MCF 10A (cell line): ENCODE measurements around the gene TOPAZ1. TPM values are rescaled to one million over a fixed set of nuclear protein-coding genes. Genes with fewer than 3 reads are reported as not detected.

Source experiments
- BruUV-seq: library from RNA; stranded (reverse); fragments of 400-500 nt; replicated peaks from 2 replicates; lab custom pipeline; 2021; lab: Mats Ljungman, UMichigan
- CTCF ChIA-PET: fragments of 300-600 bp; sonication (Branson Sonifier 250); formaldehyde crosslinking; extraction: SDS; loops from one replicate; lab custom pipeline; 2021; ENCODE audit warnings: antibody characterized with exemption, inconsistent platforms; lab: Yijun Ruan, JAX
- POLR2A ChIA-PET: fragments of 300-600, 350-650 bp; sonication (Branson Sonifier 250); formaldehyde crosslinking; extraction: SDS; loops from one replicate; lab custom pipeline; 2020; ENCODE audit warnings: antibody characterized with exemption, inconsistent platforms; lab: Yijun Ruan, JAX
- DNase-seq: peaks from one replicate; pipeline ENCODE4 v3.0.0-alpha.2; 2018; ENCODE audit not compliant: unreplicated experiment
- H3K27ac Mint-ChIP-seq: one replicate; pipeline ENCODE4 v1.8.0; 2022; ENCODE audit warnings: mild to moderate bottlenecking, low read depth, mixed read lengths; ENCODE audit not compliant: unreplicated experiment
- H3K27me3 Mint-ChIP-seq: one replicate; pipeline ENCODE4 v1.8.0; 2022; ENCODE audit warnings: mixed read lengths; ENCODE audit not compliant: insufficient read depth, unreplicated experiment
- H3K36me3 Mint-ChIP-seq: one replicate; pipeline ENCODE4 v1.8.0; 2022; ENCODE audit warnings: mild to moderate bottlenecking, moderate library complexity, mixed read lengths; ENCODE audit not compliant: insufficient read depth, unreplicated experiment
- H3K4me1 Mint-ChIP-seq: one replicate; pipeline ENCODE4 v1.8.0; 2022; ENCODE audit warnings: mixed read lengths; ENCODE audit not compliant: insufficient read depth, unreplicated experiment
- H3K4me3 Mint-ChIP-seq: one replicate; pipeline ENCODE4 v1.8.0; 2022; ENCODE audit warnings: mild to moderate bottlenecking, moderate library complexity, mixed read lengths; ENCODE audit not compliant: unreplicated experiment
- H3K9me3 Mint-ChIP-seq: one replicate; pipeline ENCODE4 v1.8.0; 2022; ENCODE audit warnings: mixed read lengths; ENCODE audit not compliant: unreplicated experiment
- intact Hi-C: fragments of 100-400 bp; cut with micrococcal nuclease; formaldehyde crosslinking; loops from 2 replicates; pipeline ENCODE4 v1.14.1; 2022
- total RNA-seq: library from RNA; stranded (reverse); gene quantifications from 2 replicates; pipeline ENCODE4 v1.2.3, GENCODE V29; 2022
- TF ChIP-seq, protein P1 (sequence below): fragments of 200-600 bp; IDR thresholded peaks from one replicate; pipeline ENCODE4 v1.8.0; 2022; ENCODE audit warnings: antibody characterized with exemption, mild to moderate bottlenecking; ENCODE audit not compliant: unreplicated experiment

Gene TOPAZ1
- total RNA-seq, 1 experiment from 2014 or later: not detected

DNA sequence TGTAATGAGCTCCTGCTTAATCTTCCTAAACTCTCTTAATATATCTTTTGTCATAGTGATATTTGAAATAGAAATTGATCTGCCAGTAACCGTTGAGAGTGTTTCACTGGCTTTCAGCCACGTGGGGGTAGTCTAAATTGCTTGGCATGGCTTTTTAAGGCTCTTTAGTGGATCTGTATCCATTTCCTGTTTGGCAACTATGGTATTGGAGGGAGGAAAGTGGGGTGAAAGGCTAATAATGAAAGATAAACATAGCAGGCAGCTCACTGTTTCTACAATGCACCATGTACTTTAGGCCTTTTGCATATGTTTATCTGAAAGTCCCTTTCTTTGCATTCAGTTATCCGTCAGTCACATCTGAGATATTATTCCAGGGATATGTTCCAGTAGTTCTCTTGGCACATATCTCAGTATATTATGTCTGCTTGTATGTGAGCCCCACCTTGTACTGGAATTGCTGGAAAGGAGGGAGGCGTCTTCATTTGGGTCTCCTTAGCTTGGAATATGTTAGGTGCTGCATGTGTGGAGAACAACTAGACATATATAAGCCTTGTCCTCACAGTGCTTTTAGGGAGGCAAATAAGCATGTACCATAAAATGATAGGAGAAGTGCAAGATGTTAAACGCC, 10.8 kb downstream of the TOPAZ1 start:
- peaks cover 12% of the 10 kb centered on the region for H3K9me3 Mint-ChIP-seq
- no peak overlapping the region for H3K27ac Mint-ChIP-seq
- H3K36me3 Mint-ChIP-seq: no peaks in the 10 kb centered on the region
- no TSS peak for BruUV-seq
- no peak for DNase-seq
- intact Hi-C loops: no loop called here
- POLR2A ChIA-PET: interaction anchor here (0.7 to 1.0 kb wide), 2 partner anchors 9 to 26 kb away, joined by 3 to 4 read pairs; no protein-coding TSS in a partner anchor
- no peaks in the 10 kb centered on the region for H3K4me1 Mint-ChIP-seq
- H3K4me3 Mint-ChIP-seq: no peak overlapping the region
- TF ChIP-seq, protein P1, sequence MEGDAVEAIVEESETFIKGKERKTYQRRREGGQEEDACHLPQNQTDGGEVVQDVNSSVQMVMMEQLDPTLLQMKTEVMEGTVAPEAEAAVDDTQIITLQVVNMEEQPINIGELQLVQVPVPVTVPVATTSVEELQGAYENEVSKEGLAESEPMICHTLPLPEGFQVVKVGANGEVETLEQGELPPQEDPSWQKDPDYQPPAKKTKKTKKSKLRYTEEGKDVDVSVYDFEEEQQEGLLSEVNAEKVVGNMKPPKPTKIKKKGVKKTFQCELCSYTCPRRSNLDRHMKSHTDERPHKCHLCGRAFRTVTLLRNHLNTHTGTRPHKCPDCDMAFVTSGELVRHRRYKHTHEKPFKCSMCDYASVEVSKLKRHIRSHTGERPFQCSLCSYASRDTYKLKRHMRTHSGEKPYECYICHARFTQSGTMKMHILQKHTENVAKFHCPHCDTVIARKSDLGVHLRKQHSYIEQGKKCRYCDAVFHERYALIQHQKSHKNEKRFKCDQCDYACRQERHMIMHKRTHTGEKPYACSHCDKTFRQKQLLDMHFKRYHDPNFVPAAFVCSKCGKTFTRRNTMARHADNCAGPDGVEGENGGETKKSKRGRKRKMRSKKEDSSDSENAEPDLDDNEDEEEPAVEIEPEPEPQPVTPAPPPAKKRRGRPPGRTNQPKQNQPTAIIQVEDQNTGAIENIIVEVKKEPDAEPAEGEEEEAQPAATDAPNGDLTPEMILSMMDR: no peak
- H3K27me3 Mint-ChIP-seq: no peaks in the 10 kb centered on the region
- CTCF ChIA-PET: interaction anchor here (0.5 to 2.9 kb wide), 7 partner anchors 11 to 715 kb away, joined by 3 to 10 read pairs (median 3); partner anchors contain the start of gene TOPAZ1

DNA sequence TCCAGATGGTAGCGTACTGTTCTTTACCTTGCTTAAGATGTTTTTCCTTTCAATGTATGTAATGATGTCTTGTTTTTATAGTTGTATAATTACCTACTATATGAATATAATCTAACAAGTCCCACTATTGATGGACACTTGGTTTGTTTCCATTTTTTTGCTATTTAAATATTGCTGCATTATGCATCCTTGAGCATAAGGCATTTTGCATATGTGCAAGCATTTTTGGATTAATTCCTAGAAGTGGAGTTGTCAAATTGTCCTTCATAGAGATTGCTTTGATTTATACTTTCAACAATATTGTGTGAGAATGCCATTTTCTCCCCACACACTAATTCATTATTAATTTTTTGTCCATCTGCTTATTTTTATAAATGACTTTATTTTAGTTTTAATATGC, 17.7 kb downstream of the TOPAZ1 start:
- Mint-ChIP-seq H3K4me3 (no peak overlapping the region), H3K4me1 (no peaks in the 10 kb centered on the region), H3K27me3 (no peaks in the 10 kb centered on the region), H3K36me3 (no peaks in the 10 kb centered on the region), H3K9me3 (no peaks in the 10 kb centered on the region), H3K27ac (no peak overlapping the region)
- TF ChIP-seq, protein P1: no peak
- ChIA-PET CTCF (no interaction called here), POLR2A (no interaction called here)
- DNase-seq: no peak
- intact Hi-C loops: no loop called here
- no TSS peak for BruUV-seq

DNA sequence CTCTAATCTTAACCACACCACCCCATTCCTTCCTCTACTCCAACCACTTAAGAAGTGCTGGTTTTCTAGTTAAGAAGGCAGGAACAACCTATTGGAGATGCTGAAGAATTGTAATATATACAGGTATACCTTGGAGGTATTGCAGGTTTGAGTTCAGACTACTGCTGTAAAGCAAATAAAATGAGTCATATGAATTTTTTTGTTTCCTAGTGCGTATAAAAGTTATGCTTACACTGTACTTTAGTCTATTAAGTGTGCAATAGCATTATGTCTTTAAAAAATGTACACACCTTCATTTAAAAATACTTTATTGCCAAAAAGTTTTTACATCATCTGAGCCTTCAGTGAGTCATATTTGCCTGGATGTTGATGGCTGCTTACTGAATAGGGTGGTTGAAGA, 22.5 kb downstream of the TOPAZ1 start:
- ChIA-PET POLR2A (interaction anchor here (0.8 kb wide), 1 partner anchor 26 kb away, joined by 3 read pairs; no protein-coding TSS in a partner anchor), CTCF (no interaction called here)
- DNase-seq: peak; percentile 6

DNA sequence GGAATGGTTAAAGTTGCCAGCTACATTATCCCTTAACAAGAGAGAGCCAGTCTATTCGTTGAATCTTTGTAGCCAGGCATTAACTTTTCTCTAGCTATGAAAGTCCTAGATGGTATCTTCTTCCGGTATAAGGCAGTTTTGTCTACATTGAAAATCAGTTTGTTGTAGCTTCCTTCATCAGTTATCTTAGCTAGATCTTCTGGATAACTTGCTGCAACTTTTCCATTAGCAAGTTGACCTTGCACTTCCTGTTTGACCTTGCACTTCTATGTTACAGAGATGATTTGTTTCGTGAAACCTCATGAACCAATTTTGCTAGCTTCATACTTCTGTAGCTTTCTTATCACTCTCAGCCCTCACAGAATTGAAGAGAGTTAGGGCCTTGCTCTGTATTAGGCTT, 24.1 kb downstream of the TOPAZ1 start:
- no TSS peak for BruUV-seq
- no peaks in the 10 kb centered on the region for H3K36me3 Mint-ChIP-seq
- DNase-seq: no peak
- H3K4me1 Mint-ChIP-seq: no peaks in the 10 kb centered on the region
- no peaks in the 10 kb centered on the region for H3K27me3 Mint-ChIP-seq
- TF ChIP-seq, protein P1: no peak
- POLR2A ChIA-PET: interaction anchor here (0.6 kb wide), 1 partner anchor 707 kb away, joined by 3 read pairs; no protein-coding TSS in a partner anchor
- CTCF ChIA-PET: interaction anchor here (0.6 to 1.2 kb wide), 2 partner anchors 31 to 302 kb away, joined by 3 read pairs; no protein-coding TSS in a partner anchor
- no peak overlapping the region for H3K4me3 Mint-ChIP-seq
- H3K27ac Mint-ChIP-seq: no peak overlapping the region
- intact Hi-C loops: no loop called here
- no peaks in the 10 kb centered on the region for H3K9me3 Mint-ChIP-seq

More for the DNA sequence above, 22.5 kb downstream of the TOPAZ1 start:
- no peak overlapping the region for H3K27ac Mint-ChIP-seq
- no peaks in the 10 kb centered on the region for H3K36me3 Mint-ChIP-seq
- no peak overlapping the region for H3K4me3 Mint-ChIP-seq
- no peaks in the 10 kb centered on the region for H3K27me3 Mint-ChIP-seq
- no peaks in the 10 kb centered on the region for H3K4me1 Mint-ChIP-seq
- BruUV-seq: no TSS peak
- H3K9me3 Mint-ChIP-seq: no peaks in the 10 kb centered on the region
- intact Hi-C loops: no loop called here
- TF ChIP-seq, protein P1: no peak
